Measurements from ENCODE around the gene SYT13. TPM values are rescaled to one million over a fixed set of nuclear protein-coding genes. Genes with fewer than 3 reads are reported as not detected.

SYT13 gene
- under 0.01 TPM in 1 of 2 replicates, not detected in the other for total RNA-seq

GRCh38 chr11:45285930-45286632, at the start of gene SYT13:
Gene SYT13, minus strand, starts transcription at chr11:45286341. Its CDS starts 134 bp downstream, at chr11:45286207.

Other genes starting within 250 kb of the SYT13 start
- 3.8 and 4.0 TPM in 2 replicates for gene PRDM11, start 139.7 kb downstream of the SYT13 start, total RNA-seq

All from aortic smooth muscle cell (primary cell).